ENCODE data around the gene DSCAM.

DSCAM gene

DNA sequence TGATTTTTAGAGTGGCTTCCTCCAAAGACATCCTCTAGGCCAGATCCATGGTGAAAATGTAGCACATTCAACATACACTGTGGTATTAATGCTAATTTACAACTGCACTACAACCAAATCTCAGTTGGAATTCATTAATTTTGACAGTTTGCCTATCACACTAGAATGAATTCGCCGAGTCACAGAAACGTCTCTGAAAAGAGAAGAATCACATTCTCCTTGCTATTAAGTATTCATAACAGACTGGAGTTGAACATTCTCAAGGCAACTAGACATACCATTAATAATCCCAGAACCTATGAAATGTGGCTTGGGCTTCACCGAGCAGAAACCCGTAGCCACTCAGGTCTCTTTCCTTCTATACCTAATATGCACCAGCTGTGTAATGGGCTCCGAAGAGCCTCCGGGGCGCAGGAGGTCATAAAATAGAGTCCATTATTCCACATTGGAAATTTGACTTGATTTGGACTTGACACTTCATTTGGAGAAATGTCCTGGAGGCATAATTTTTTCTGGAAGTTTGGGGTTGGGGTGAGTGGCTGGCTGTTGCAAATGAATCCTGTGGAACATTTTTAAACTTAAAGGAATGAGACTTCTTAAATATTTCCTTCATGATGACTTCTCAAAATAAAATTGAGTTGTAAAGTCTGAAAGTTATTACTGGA, 117.1 kb downstream of the DSCAM start:
- H3K4me3 ChIP-seq (ENCODE audit: low read length), result no peak overlapping the region
- DNase-seq (ENCODE audit: low read depth, low spot score), result no peak

- no peak overlapping the region for H3K4me3 ChIP-seq (ENCODE audit: low read length)
Observed at GRCh38 chr21:40723966-40724365, 123.0 kb downstream of the DSCAM start.

DNA sequence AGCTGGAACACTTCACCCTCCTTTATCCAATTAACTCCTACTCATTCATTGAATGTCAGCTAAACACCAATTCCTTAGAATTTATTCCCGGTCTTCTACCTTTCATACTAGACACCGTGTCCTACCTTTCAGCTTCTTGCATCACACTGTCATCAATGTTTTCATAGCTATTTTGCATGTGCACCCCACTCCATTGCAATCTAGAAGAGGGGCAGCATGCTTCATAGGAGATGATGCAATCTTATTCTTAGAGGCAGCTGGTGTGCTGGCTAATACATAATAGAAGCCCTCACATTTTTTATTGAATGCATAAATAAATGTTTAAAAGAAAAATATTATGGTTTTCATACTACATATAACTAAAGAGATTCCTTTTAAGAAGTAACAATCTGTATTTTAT, 123.6 kb downstream of the DSCAM start:
- H3K4me3 ChIP-seq (ENCODE audit: low read length), result no peak overlapping the region
- no peak for DNase-seq (ENCODE audit: low read depth, low spot score)

More at GRCh38 chr21:40723966-40724365, 123.0 kb downstream of the DSCAM start:
- no peak for DNase-seq (ENCODE audit: low read depth, low spot score)

DNA sequence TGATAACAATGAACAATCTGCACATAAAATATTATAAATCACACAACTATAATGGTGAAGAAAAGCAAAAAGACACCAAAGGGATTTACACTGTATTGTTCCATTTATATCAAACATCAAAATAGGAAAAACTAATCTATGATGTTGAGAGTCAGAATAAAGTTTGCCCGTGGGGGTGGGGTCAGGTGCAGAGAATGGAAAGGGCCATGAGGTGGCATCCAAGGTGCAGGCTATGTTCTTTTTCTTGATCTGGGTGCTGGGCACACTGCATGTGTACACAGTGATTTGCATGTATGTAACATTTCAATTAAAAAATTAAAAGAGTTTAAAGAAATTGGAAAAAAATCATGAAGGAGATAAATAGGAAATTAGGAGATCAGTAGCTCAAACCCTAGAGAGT, 127.3 kb downstream of the DSCAM start:
- no peak overlapping the region for H3K4me3 ChIP-seq (ENCODE audit: low read length)
- no peak for DNase-seq (ENCODE audit: low read depth, low spot score)

DNA sequence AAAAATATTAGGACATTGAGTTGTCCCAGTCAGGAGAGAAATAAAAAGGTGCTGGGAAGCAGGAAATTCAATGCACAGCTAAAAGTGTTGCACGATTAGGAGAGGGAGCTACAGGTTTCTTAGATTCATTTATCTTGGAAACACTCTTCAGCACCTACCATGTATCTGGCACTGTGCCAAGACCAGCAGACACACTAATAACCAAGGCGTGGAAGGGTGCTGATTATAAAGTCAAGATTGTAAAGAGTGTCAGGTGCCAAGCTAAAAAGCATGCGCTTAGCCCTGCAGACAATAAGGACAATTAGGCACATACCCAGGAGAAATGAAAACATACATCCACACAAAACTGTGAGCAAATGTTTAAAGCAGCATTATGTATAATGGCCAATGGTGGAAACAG, 129.9 kb downstream of the DSCAM start:
- DNase-seq (ENCODE audit: low read depth, low spot score), result no peak
- no peak overlapping the region for H3K4me3 ChIP-seq (ENCODE audit: low read length)

GRCh38 chr21:40714536-40714935, 132.4 kb downstream of the DSCAM start:
- H3K4me3 ChIP-seq (ENCODE audit: low read length), result no peak overlapping the region
- no peak for DNase-seq (ENCODE audit: low read depth, low spot score)

DNA sequence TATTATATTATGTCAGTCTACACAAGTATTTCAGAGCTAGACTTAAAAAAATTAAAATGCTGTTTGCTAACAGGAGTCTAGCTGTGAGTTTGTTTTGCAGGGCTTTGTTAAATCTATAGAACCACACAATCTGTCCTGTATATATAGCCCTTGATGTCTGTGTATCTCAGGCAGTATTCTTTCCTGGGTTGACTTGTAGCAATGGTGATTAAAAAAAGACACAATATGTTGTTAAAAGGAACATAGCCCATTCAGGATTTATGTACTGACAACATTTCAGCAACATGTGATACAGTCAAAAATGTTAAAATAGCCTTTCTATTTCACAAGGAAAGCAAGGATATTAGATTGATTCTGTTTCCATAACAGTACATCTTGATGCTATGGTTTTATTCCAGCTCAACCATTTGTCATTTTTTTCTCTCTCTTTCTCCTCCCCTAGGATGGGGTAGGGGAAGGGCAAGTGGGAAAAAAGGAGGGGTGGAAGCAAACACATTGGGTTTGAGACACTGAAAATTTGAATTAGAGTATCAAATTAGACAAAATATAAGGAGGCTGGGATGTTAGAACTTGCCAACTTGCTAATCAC, 139.2 kb downstream of the DSCAM start:
- no peak for DNase-seq (ENCODE audit: low read depth, low spot score)
- no peak overlapping the region for H3K4me3 ChIP-seq (ENCODE audit: low read length)

- DNase-seq (ENCODE audit: low read depth, low spot score), result no peak
- H3K4me3 ChIP-seq (ENCODE audit: low read length), result no peak overlapping the region
Observed at GRCh38 chr21:40706806-40707655, 139.9 kb downstream of the DSCAM start.

- no peak for DNase-seq (ENCODE audit: low read depth, low spot score)
- no peak overlapping the region for H3K4me3 ChIP-seq (ENCODE audit: low read length)
Observed at GRCh38 chr21:40706176-40706575, 140.8 kb downstream of the DSCAM start.

- DNase-seq (ENCODE audit: low read depth, low spot score), result no peak
- H3K4me3 ChIP-seq (ENCODE audit: low read length), result no peak overlapping the region
Observed at GRCh38 chr21:40704141-40704540, 142.8 kb downstream of the DSCAM start.

- H3K4me3 ChIP-seq (ENCODE audit: low read length), result no peak overlapping the region
- no peak for DNase-seq (ENCODE audit: low read depth, low spot score)
Observed at GRCh38 chr21:40699366-40699765, 147.6 kb downstream of the DSCAM start.

DNA sequence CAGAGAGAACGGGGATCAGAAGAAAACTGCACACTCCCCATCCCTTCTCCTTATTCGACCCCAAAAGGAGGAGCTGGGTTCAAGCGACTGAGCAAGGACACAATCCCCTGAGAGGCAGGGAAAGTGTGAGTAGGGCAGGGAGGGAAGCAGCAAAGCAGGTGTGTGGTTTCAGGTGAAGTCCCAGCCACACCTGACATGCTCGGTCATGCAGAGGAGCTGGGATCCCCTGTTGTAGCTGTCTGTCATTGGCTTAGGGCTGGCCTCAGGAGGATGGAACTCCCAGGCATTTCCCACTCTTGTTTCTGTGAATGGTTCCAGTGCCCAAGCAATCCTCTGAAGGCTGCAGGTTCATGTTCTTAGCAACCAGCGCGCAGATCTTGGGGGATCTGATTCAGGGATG, 150.7 kb downstream of the DSCAM start:
- no peak for DNase-seq (ENCODE audit: low read depth, low spot score)
- H3K4me3 ChIP-seq (ENCODE audit: low read length), result no peak overlapping the region

DNA sequence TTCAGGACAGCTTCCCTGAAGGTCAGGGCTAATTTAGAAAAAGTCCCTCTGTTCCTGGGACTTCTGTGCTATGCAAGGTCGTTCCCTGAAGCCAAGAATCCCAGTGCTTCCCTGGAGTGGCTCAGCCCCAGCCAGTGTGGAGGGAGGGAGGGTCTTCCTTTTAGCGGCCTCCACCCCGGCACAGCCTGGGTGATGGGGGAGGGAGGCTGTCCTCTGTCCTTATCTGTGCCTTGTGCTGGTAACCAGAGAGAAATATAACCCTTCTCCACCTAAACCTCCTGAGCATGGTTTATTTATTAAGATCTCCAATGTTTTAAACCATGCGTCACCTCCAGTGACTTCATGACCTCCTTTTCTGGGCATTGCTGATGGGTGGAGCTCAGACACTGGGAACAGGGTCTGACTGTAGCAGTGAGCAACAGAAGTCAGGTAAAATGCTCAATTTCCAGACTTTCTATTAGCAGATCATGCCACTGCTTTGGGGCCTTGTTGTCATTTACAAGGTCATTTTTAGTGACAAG, 157.1 kb downstream of the DSCAM start:
- no peak overlapping the region for H3K4me3 ChIP-seq (ENCODE audit: low read length)
- DNase-seq (ENCODE audit: low read depth, low spot score), result no peak

GRCh38 chr21:40689217-40689616, 157.7 kb downstream of the DSCAM start:
- DNase-seq (ENCODE audit: low read depth, low spot score), result no peak

GRCh38 chr21:40688106-40688864, 158.7 kb downstream of the DSCAM start:
- no peak overlapping the region for H3K4me3 ChIP-seq (ENCODE audit: low read length)
- no peak for DNase-seq (ENCODE audit: low read depth, low spot score)

More at GRCh38 chr21:40689217-40689616, 157.7 kb downstream of the DSCAM start:
- H3K4me3 ChIP-seq (ENCODE audit: low read length), result no peak overlapping the region

DNA sequence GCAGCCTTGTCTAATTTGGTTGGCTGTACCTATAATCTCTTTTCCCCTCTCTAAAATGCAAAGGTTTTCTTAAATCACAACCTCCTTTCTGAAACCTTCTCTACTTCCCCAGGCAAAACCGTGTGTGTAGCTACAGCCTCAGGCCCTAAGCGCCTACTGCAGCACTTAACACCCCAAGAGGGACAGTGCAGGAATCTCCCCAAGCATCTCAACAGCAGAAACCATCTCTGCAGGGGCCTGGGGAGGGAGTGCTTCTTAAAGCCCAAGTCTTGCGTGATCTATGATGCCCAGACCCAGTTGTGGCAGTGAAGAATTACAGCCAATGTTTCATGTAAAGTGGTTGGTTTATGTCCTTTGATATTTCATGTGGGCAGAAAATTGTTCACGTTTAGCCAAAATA, 159.3 kb downstream of the DSCAM start:
- no peak for DNase-seq (ENCODE audit: low read depth, low spot score)
- no peak overlapping the region for H3K4me3 ChIP-seq (ENCODE audit: low read length)

DNA sequence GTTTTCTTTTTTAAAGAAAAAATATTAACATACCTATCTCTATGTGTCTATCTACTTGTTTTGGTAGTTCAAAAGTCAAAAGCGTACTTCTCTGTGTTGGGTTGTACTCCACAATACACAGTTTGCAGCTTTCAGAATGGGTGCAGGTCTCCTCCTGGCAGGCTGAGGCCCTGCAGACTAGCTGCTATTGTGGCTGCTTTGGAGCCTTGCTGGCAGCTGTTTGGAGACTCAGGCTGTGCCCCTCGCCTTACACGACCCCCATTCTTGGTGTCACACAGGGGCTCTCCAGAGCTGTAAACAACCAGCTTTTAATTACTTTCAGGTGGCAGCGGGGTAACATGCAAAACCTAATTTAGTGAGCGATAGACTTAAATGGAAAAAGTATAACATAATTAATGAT, 160.4 kb downstream of the DSCAM start:
- no peak for DNase-seq (ENCODE audit: low read depth, low spot score)
- no peak overlapping the region for H3K4me3 ChIP-seq (ENCODE audit: low read length)

GRCh38 chr21:40685141-40685540, 161.8 kb downstream of the DSCAM start:
- H3K4me3 ChIP-seq (ENCODE audit: low read length), result no peak overlapping the region
- DNase-seq (ENCODE audit: low read depth, low spot score), result no peak

GRCh38 chr21:40684726-40685125, 162.2 kb downstream of the DSCAM start:
- no peak for DNase-seq (ENCODE audit: low read depth, low spot score)
- H3K4me3 ChIP-seq (ENCODE audit: low read length), result no peak overlapping the region

Data from Jurkat, Clone E6-1 (cell line).